NK-92 treated with Interleukin-12 subunit alpha and Interleukin-12 subunit beta, amount 100 ng/mL, for 24 hours (cell line): ENCODE measurements around the gene MARS1.

Experiments
- DNase-seq: peaks from one replicate; lab custom pipeline; 2025; lab: John Stamatoyannopoulos, UW

Gene MARS1

GRCh38 chr12:57458665-57459054, 29.2 kb upstream of the MARS1 start:
- DNase-seq: no peak

DNA sequence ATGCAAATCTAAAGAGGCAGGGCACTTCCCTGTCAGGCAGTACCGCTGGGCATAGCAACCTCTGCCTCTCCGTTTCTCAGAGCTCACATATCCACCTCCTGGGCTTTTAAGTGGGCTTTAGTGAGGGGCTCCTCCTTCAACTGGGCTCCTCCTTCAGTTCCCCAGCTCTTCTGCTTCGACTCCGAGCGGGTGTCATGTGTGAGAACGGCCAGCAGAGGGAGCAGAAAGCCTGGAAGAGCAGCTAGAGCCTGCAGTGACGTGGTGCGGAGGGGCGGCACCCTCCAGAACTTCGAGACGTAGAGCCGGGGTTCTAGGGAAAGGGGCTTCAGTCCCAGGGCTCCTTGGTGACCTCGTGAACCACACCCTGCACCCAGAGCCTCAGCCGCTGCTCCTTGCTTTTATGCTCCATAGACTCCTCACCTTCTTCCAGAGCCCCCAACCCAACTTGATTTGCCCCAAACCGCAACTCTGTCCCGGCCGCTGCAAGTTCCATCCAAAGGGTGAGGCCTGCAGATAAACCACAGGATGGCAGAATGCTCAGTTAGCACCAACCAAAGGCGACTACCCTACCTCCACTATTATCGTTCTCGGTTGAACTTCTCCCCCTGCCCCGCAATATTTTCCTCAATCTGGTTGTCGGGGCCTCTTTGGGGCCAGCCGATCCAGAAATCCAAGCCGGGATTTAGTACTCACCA, 28.7 kb upstream of the MARS1 start:
- DNase-seq: peak; percentile 90

GRCh38 chr12:57459750-57460467, 28.0 kb upstream of the MARS1 start, which contains the start of gene GLI1:
TSS of gene GLI1 (plus strand) at chr12:57459785. CDS start at chr12:57463692, 3,907 bp downstream.
- no peak for DNase-seq

- DNase-seq: no peak
These were observed 27.4 kb upstream of the MARS1 start for GRCh38 chr12:57460468-57460784.

DNA sequence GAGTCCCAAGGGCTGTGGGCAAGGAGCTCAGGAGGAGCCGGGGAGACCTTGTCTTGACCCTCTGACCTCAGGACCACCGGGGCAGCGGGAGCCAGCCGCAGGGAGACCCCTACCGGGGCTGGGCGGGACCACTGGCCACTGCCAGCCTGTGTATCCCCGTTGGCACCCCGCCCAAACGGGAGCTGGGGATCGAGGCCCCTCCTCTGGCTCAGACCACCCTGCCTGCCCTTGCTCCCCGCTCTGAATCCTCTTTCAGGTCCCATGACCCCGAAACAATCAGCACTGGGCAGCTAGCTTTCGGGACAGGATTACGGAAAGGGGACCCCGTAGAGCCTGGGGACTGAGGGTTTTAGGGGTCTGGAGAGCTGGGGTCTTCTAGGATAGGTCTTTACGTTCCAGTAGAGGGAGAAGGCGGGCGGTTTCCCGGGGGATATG, 27.0 kb upstream of the MARS1 start:
- no peak for DNase-seq

GRCh38 chr12:57461276-57461916, 26.5 kb upstream of the MARS1 start:
- DNase-seq: peak; percentile 36

DNA sequence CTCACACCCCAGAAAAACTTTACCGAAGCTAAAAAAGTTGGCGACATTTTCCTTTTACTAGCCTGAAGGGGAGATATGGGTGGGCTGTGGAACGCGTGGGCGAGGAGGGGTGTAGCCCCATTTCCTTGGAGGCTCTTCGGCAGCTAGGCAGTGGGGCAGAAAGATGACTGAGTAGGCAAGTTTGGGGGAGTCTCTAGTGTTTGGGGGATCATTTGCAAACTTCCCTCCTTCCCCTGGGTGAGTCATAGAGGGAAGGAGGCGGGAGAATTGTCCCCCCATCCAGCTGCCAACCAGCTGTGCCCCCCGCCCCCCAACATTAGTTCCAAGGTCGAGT, 26.0 kb upstream of the MARS1 start:
- DNase-seq: no peak

GRCh38 chr12:57462251-57462911, 25.5 kb upstream of the MARS1 start:
- DNase-seq: peak; percentile 71

DNA sequence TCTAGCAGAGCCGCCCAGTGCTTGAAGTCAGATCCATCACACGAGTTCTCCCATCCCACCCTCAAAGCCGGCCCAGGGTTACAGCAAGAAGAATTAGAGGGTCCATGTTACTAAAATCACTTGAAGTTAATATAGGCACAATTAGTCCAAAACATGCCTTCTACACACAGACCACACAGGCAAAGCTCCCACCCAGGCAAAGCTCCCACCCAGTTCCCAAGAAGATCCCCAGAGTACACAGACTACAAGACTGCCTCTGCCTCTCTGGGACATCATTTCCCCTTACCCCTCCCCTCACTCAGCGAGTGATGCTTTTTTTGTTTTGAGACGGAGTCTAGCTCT, 25.0 kb upstream of the MARS1 start:
- no peak for DNase-seq

GRCh38 chr12:57464569-57464968, 23.3 kb upstream of the MARS1 start:
- no peak for DNase-seq

GRCh38 chr12:57465030-57465746, 22.7 kb upstream of the MARS1 start:
- DNase-seq: no peak

DNA sequence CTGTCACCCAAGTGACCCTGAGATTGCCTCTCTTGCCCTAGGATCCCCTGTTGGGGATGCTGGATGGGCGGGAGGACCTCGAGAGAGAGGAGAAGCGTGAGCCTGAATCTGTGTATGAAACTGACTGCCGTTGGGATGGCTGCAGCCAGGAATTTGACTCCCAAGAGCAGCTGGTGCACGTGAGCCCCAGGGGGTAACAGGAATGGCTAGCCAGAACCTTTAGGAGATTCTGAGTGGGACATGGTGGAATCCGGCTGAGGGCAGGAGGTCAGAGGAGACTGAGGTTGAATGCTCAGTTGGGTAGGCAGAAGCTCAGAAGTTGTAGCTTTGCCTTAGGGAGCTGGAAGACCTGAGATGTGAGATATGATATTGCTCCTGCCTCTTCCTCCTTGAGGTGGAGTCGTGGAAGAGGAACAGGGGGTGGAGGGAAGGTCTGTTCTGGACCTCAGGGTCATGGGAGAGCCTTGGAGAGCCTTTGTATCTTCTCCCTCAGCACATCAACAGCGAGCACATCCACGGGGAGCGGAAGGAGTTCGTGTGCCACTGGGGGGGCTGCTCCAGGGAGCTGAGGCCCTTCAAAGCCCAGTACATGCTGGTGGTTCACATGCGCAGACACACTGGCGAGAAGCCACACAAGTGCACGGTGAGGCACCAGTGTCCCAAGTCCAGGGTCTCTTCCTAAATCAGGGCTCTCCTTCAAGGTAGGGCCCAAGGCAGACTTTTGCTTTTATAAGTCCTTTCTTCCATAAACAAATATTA, 21.9 kb upstream of the MARS1 start:
- no peak for DNase-seq

DNA sequence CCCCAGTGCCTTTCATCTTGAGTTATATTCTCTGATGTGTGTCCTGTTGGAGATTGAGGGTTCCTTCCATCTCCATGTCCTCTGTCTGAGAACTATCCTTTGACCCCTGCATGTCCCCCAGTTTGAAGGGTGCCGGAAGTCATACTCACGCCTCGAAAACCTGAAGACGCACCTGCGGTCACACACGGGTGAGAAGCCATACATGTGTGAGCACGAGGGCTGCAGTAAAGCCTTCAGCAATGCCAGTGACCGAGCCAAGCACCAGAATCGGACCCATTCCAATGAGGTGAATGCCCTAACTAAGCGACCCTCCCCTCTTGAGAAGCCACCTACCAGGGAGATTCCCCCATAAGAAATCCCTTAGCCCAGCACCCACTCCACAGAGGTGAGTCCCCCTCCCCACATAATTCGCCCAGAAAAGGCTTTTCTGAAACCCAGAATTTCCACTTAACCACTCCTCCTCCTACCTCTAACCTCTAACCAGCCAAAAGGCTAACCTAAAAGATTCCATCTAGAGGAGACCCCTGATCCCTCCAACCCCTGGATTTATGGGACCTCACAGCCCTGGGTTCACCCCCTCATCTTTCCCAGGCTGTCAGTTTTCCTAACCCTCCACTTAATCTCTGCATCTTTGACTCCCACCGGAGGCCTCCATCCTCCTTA, 20.5 kb upstream of the MARS1 start:
- DNase-seq: no peak

DNA sequence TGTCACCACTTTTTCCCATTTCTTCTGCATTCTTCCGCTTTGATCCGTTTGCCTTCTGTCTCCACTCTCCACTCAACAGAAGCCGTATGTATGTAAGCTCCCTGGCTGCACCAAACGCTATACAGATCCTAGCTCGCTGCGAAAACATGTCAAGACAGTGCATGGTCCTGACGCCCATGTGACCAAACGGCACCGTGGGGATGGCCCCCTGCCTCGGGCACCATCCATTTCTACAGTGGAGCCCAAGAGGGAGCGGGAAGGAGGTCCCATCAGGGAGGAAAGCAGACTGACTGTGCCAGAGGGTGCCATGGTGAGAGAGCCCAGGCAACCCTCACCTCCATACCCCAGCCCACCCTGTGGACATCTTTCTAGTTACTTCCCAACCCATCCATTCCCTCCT, 20.0 kb upstream of the MARS1 start:
- no peak for DNase-seq

- DNase-seq: no peak
These were observed 18.3 kb upstream of the MARS1 start for GRCh38 chr12:57469296-57470164.

DNA sequence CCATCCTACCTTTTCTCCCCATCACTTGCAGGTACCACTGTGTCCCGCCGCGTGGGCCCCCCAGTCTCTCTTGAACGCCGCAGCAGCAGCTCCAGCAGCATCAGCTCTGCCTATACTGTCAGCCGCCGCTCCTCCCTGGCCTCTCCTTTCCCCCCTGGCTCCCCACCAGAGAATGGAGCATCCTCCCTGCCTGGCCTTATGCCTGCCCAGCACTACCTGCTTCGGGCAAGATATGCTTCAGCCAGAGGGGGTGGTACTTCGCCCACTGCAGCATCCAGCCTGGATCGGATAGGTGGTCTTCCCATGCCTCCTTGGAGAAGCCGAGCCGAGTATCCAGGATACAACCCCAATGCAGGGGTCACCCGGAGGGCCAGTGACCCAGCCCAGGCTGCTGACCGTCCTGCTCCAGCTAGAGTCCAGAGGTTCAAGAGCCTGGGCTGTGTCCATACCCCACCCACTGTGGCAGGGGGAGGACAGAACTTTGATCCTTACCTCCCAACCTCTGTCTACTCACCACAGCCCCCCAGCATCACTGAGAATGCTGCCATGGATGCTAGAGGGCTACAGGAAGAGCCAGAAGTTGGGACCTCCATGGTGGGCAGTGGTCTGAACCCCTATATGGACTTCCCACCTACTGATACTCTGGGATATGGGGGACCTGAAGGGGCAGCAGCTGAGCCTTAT, 17.4 kb upstream of the MARS1 start:
- no peak for DNase-seq

- DNase-seq: no peak
These were observed 16.8 kb upstream of the MARS1 start for GRCh38 chr12:57470970-57471656.

- no peak for DNase-seq
These were observed 16.2 kb upstream of the MARS1 start for GRCh38 chr12:57471661-57472060.

DNA sequence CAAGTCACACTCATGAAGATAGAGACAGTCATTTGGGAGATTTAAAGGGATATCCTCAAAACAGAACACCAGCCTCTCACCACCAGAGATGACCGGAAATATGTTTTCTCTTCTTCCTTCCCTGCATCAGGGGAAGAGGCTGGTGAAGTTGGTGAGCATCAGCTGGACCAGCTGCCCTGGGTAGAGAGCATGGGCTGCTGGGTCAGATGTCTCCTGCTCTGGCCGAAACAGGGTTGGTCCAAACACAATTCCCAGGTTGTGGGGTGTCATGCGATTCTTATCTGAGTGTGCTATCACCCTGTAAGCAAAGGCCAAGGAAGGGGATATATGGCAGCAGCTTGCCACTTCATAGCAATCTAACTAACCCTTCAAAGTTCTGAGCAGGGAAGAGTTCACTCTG, 15.5 kb upstream of the MARS1 start:
- DNase-seq: no peak
